ENCODE data around the gene LRRC15. TPM values are rescaled to one million over a fixed set of nuclear protein-coding genes. Genes with fewer than 3 reads are reported as not detected.

LRRC15 gene
- total RNA-seq, 1 experiment from 2014 or later, result 0.36 TPM

DNA sequence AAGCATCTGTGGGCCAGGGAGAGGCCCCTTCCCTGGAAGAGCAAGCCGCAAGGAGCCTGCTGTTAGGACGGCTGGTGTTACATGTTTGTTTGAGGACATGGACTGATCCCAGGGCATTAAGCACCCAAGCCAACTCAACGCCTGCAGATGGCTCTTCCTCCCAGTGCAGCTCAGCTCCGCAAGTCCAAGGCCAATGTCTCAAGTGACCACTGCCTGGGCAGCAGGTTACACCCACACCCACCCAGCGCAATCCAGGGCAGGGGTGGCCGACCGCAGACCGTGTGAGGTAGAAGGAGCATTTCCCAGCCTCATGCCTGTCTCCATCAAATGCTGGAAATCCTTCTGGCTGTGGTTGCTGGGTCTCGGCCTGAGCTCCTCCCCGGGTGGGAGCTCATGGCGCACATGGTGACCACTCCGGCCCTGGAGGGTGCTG is 15.0 kb upstream of the LRRC15 start:
- POLR2A ChIA-PET (ENCODE audit: unreplicated experiment), result no interaction called here
- Histone ChIP-seq H3K9me2 (replicated peaks; ENCODE audit: low read length) (no peaks in the 10 kb centered on the region), H3K4me3 (ENCODE audit: low read length) (no peak overlapping the region), H4K20me1 (ENCODE audit: low read length) (no peaks in the 10 kb centered on the region), H3K27ac (ENCODE audit: low read length) (no peak overlapping the region), H3K9ac (ENCODE audit: low read length) (no peak overlapping the region), H3K79me2 (ENCODE audit: low read length) (no peaks in the 10 kb centered on the region), H3K4me1 (ENCODE audit: insufficient read depth, low read length) (no peaks in the 10 kb centered on the region), H3F3A (ENCODE audit: low read length, unreplicated experiment) (no peaks in the 10 kb centered on the region), H3K9me3 (ENCODE audit: low read length) (no peaks in the 10 kb centered on the region), H2AFZ (ENCODE audit: low read length) (no peak overlapping the region), H3K36me3 (ENCODE audit: low read depth, low read length) (no peaks in the 10 kb centered on the region), H3K27me3 (ENCODE audit: low read length) (0 out of 2 replicates have a peak, but pooled peaks cover under 1% of the 10 kb centered on the region), H3K4me2 (ENCODE audit: low read length) (no peak overlapping the region)
- TF ChIP-seq, protein P1, sequence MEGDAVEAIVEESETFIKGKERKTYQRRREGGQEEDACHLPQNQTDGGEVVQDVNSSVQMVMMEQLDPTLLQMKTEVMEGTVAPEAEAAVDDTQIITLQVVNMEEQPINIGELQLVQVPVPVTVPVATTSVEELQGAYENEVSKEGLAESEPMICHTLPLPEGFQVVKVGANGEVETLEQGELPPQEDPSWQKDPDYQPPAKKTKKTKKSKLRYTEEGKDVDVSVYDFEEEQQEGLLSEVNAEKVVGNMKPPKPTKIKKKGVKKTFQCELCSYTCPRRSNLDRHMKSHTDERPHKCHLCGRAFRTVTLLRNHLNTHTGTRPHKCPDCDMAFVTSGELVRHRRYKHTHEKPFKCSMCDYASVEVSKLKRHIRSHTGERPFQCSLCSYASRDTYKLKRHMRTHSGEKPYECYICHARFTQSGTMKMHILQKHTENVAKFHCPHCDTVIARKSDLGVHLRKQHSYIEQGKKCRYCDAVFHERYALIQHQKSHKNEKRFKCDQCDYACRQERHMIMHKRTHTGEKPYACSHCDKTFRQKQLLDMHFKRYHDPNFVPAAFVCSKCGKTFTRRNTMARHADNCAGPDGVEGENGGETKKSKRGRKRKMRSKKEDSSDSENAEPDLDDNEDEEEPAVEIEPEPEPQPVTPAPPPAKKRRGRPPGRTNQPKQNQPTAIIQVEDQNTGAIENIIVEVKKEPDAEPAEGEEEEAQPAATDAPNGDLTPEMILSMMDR (conservative IDR thresholded peaks at IDR 0.05; ENCODE audit: low read depth, low read length), result no peak
- TF ChIP-seq EZH2phosphoT487 (IDR thresholded peaks at IDR 0.05; ENCODE audit: borderline replicate concordance, low read length) (no peak), EZH2 (IDR thresholded peaks at IDR 0.05; ENCODE audit: low read length, unreplicated experiment) (no peak)
- ATAC-seq, result no peak
- intact Hi-C loops (cut with micrococcal nuclease), result no loop called here
- no TSS peak for BruUV-seq (replicated peaks)
- DNase-seq, result no peak
- CTCF ChIA-PET, result no interaction called here

DNA sequence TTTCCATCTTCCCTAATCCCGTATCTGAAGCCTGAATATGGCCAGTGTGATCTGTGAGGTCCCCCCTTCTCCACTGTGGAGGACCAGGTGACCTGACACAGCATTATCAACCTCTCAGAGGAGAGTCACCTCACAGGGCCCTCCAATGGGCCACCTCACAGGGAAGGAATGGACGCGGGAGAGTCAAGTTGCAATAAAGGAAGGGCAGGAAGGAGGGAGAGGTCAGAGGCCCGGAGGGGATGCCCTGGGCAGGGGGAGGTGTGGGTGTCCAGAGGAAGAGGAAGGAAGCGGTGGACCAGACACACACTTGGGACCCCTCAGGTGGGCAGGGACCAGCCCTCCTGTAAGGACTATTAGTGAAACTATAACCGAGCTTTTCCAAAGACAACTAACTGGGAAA is 14.6 kb upstream of the LRRC15 start:
- Histone ChIP-seq H3F3A (ENCODE audit: low read length, unreplicated experiment) (no peaks in the 10 kb centered on the region), H3K27me3 (ENCODE audit: low read length) (no peaks in the 10 kb centered on the region), H3K36me3 (ENCODE audit: low read depth, low read length) (no peaks in the 10 kb centered on the region), H3K27ac (ENCODE audit: low read length) (no peak overlapping the region), H4K20me1 (ENCODE audit: low read length) (no peaks in the 10 kb centered on the region), H3K4me1 (ENCODE audit: insufficient read depth, low read length) (no peaks in the 10 kb centered on the region), H3K4me3 (ENCODE audit: low read length) (no peak overlapping the region), H3K79me2 (ENCODE audit: low read length) (no peaks in the 10 kb centered on the region), H3K4me2 (ENCODE audit: low read length) (no peak overlapping the region), H2AFZ (ENCODE audit: low read length) (no peak overlapping the region), H3K9ac (ENCODE audit: low read length) (no peak overlapping the region), H3K9me3 (ENCODE audit: low read length) (no peaks in the 10 kb centered on the region), H3K9me2 (replicated peaks; ENCODE audit: low read length) (no peaks in the 10 kb centered on the region)
- no TSS peak for BruUV-seq (replicated peaks)
- CTCF ChIA-PET, result no interaction called here
- POLR2A ChIA-PET (ENCODE audit: unreplicated experiment), result no interaction called here
- TF ChIP-seq EZH2 (IDR thresholded peaks at IDR 0.05; ENCODE audit: low read length, unreplicated experiment), result no peak
- no peak for TF ChIP-seq EZH2phosphoT487 (IDR thresholded peaks at IDR 0.05; ENCODE audit: borderline replicate concordance, low read length)
- intact Hi-C loops (cut with micrococcal nuclease), result no loop called here
- ATAC-seq (no peak), DNase-seq (no peak)

DNA sequence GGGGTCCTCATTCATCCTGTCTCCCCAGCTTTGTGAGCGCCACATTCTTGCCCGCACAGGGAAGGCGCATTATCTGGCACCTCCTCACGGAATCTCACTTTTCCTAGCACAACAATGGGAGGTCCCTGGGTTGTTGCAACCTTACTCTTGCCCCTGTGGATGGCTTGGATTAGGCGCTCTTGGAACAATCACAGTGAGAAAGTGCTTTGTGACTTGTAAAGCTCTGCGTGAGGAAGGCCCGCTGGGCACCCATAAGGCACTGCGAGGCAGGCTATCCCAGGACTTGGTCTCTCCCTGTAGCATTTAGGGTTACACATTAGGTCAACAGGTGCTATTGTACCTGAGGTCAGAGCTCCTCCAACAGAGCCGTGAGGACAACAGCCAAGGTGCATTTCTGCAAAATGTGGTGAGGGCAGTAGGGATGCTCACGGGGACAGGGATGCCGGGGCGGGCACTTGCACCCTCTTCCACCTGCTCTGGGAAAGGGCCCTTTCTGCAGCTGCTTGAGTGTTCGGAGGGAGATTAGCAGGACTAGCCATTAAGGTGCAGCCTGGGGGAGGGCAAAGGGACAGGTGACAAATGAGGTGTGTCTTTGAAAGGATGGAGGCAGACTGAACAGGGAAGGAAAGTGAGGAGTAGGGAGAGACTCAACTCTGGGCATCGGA is 13.9 kb upstream of the LRRC15 start:
- Histone ChIP-seq H2AFZ (ENCODE audit: low read length) (no peak overlapping the region), H3K9me2 (replicated peaks; ENCODE audit: low read length) (no peaks in the 10 kb centered on the region), H3K9me3 (ENCODE audit: low read length) (no peaks in the 10 kb centered on the region), H3K27me3 (ENCODE audit: low read length) (no peaks in the 10 kb centered on the region), H3K4me1 (ENCODE audit: insufficient read depth, low read length) (no peaks in the 10 kb centered on the region), H3K79me2 (ENCODE audit: low read length) (no peaks in the 10 kb centered on the region), H3K9ac (ENCODE audit: low read length) (no peak overlapping the region), H3K27ac (ENCODE audit: low read length) (no peak overlapping the region), H4K20me1 (ENCODE audit: low read length) (no peaks in the 10 kb centered on the region), H3K4me2 (ENCODE audit: low read length) (no peak overlapping the region), H3K4me3 (ENCODE audit: low read length) (no peak overlapping the region), H3F3A (ENCODE audit: low read length, unreplicated experiment) (no peaks in the 10 kb centered on the region), H3K36me3 (ENCODE audit: low read depth, low read length) (no peaks in the 10 kb centered on the region)
- CTCF ChIA-PET, result no interaction called here
- intact Hi-C loops (cut with micrococcal nuclease), result no loop called here
- no TSS peak for BruUV-seq (replicated peaks)
- no peak for ATAC-seq
- POLR2A ChIA-PET (ENCODE audit: unreplicated experiment), result no interaction called here
- no peak for DNase-seq
- TF ChIP-seq EZH2 (IDR thresholded peaks at IDR 0.05; ENCODE audit: low read length, unreplicated experiment) (no peak), EZH2phosphoT487 (IDR thresholded peaks at IDR 0.05; ENCODE audit: borderline replicate concordance, low read length) (no peak)
- TF ChIP-seq, protein P1 (conservative IDR thresholded peaks at IDR 0.05; ENCODE audit: low read depth, low read length), result no peak

Data from PC-3 (cell line).